ENCODE data around the gene BCL2L12. TPM values are rescaled to one million over a fixed set of nuclear protein-coding genes. Genes with fewer than 3 reads are reported as not detected.

Gene BCL2L12
- polyA plus RNA-seq, 1 of the 3 experiments (the other 2 are of a cell fraction) = 27.9 TPM

- no peak for TF ChIP-seq SMC3 (IDR thresholded peaks at IDR 0.05; ENCODE audit: low read depth, low read length)
- TF ChIP-seq FOSL2 (IDR thresholded peaks at IDR 0.05; ENCODE audit: borderline replicate concordance, low read depth) = no peak
- no peak for TF ChIP-seq FOXM1 (IDR thresholded peaks at IDR 0.05; ENCODE audit: low read depth)
Measured at GRCh38 chr19:49685845-49686332, 20.2 kb downstream of the BCL2L12 start (continued).

GRCh38 chr19:49686503-49687088 is 20.9 kb downstream of the BCL2L12 start:
- CTCF ChIA-PET = interaction anchor here (1.0 to 8.0 kb wide), 3 partner anchors 9 to 184 kb away, joined by 3 to 75 read pairs (median 3); partner anchors contain the start of gene PRMT1

More at GRCh38 chr19:49686503-49687088, 20.9 kb downstream of the BCL2L12 start:
- Histone ChIP-seq H3K36me3 (replicated peaks in 1 of 2; ENCODE audit: control insufficient read depth in 1 of 2, insufficient read depth in 2 of 2, low read length in 1 of 2) (peaks cover 29 to 54% of the 10 kb centered on the region in 2 experiments), H3K27me3 (ENCODE audit: insufficient read depth) (no peaks in the 10 kb centered on the region), H3K4me1 (ENCODE audit: control insufficient read depth in 1 of 2, insufficient read depth in 2 of 2, low read depth in 1 of 2, low read length in 1 of 2) (peaks cover 6 to 18% of the 10 kb centered on the region in 2 experiments; a peak in 2 of 4 replicates), H4K20me1 (ENCODE audit: insufficient read depth) (peaks cover 22% of the 10 kb centered on the region), H3K4me2 (no peak overlapping the region), H3K9me3 (no peaks in the 10 kb centered on the region), H2AFZ (ENCODE audit: low read depth) (no peak overlapping the region), H3K9ac (no peak overlapping the region), H3K79me2 (ENCODE audit: insufficient read depth) (peaks cover 22% of the 10 kb centered on the region), H3F3A (replicated peaks; ENCODE audit: insufficient read depth) (peaks cover 15% of the 10 kb centered on the region), H3K4me3 (ENCODE audit: low read depth in 2 of 2, low read length in 1 of 2) (no peak overlapping the region), H3K27ac (ENCODE audit: low read depth in 2 of 2, low read length in 1 of 2) (no peak overlapping the region), H3K9me2 (no peaks in the 10 kb centered on the region)
- DNase-seq = no peak
- no peak for TF ChIP-seq MAX (IDR thresholded peaks at IDR 0.05; ENCODE audit: low read depth)
- TF ChIP-seq USF2 (IDR thresholded peaks at IDR 0.05; ENCODE audit: borderline replicate concordance, low read depth, low read length) = no peak
- TF ChIP-seq ZBTB33 (IDR thresholded peaks at IDR 0.05; ENCODE audit: borderline replicate concordance, low read depth) = no peak
- TF ChIP-seq MXI1 (IDR thresholded peaks at IDR 0.05; ENCODE audit: low read depth, low read length) = no peak
- no peak for TF ChIP-seq FOXM1 (IDR thresholded peaks at IDR 0.05; ENCODE audit: low read depth)
- no peak for TF ChIP-seq EP300 (IDR thresholded peaks at IDR 0.05; ENCODE audit: borderline replicate concordance in 1 of 2, low read depth in 1 of 2, low read length in 1 of 2)
- TF ChIP-seq CHD2 (IDR thresholded peaks at IDR 0.05; ENCODE audit: low read length, partially characterized antibody) = no peak
- no peak for TF ChIP-seq EZH2phosphoT487 (IDR thresholded peaks at IDR 0.05; ENCODE audit: borderline replicate concordance, low read depth)
- TF ChIP-seq YY1 (IDR thresholded peaks at IDR 0.05; ENCODE audit: low read depth) = no peak
- TF ChIP-seq REST (IDR thresholded peaks at IDR 0.05; ENCODE audit: low read depth, low read length) = no peak
- no peak for TF ChIP-seq RFX5 (IDR thresholded peaks at IDR 0.05; ENCODE audit: low read length)
- TF ChIP-seq NFIC (IDR thresholded peaks at IDR 0.05; ENCODE audit: borderline replicate concordance) = no peak
- no peak for TF ChIP-seq SIN3A (IDR thresholded peaks at IDR 0.05; ENCODE audit: borderline replicate concordance, low read depth, low read length)
- TF ChIP-seq CTCF (IDR thresholded peaks at IDR 0.05) = no peak
- TF ChIP-seq FOXJ3 (CRISPR knock-in tag; IDR thresholded peaks at IDR 0.05) = no peak
- TF ChIP-seq USF1 (IDR thresholded peaks at IDR 0.05; ENCODE audit: borderline replicate concordance, low read depth) = no peak
- 98% methylated on average over 26 of the region's 27 CpGs for WGBS (ENCODE audit: low lambda C conversion rate)
- POLR2A ChIA-PET = interaction anchor here (1.1 kb wide), 1 partner anchor 10 kb away, joined by 3 read pairs; the partner anchor contains the start of gene PRMT1
